ENCODE data around the gene RHEB.

Gene RHEB

GRCh38 chr7:151440799-151441445 lies 78.8 kb downstream of the RHEB start:
- Histone ChIP-seq H3K36me3 (ENCODE audit: insufficient read depth) (no peaks in the 10 kb centered on the region), H2AFZ (ENCODE audit: low read depth) (no peak overlapping the region), H3K9ac (no peak overlapping the region), H3K79me2 (ENCODE audit: insufficient read depth, low read depth) (no peaks in the 10 kb centered on the region), H3K27me3 (ENCODE audit: insufficient read depth, low read depth) (no peaks in the 10 kb centered on the region), H3K4me1 (ENCODE audit: low read depth, poor library complexity, severe bottlenecking) (no peaks in the 10 kb centered on the region), H3K27ac (no peak overlapping the region), H3K4me3 (IDR thresholded peaks at IDR 0.05; ENCODE audit: insufficient read depth, low read depth, low read length) (no peak overlapping the region), H4K20me1 (ENCODE audit: insufficient read depth) (no peaks in the 10 kb centered on the region), H3K4me2 (no peak overlapping the region)
- TF ChIP-seq, protein P1, sequence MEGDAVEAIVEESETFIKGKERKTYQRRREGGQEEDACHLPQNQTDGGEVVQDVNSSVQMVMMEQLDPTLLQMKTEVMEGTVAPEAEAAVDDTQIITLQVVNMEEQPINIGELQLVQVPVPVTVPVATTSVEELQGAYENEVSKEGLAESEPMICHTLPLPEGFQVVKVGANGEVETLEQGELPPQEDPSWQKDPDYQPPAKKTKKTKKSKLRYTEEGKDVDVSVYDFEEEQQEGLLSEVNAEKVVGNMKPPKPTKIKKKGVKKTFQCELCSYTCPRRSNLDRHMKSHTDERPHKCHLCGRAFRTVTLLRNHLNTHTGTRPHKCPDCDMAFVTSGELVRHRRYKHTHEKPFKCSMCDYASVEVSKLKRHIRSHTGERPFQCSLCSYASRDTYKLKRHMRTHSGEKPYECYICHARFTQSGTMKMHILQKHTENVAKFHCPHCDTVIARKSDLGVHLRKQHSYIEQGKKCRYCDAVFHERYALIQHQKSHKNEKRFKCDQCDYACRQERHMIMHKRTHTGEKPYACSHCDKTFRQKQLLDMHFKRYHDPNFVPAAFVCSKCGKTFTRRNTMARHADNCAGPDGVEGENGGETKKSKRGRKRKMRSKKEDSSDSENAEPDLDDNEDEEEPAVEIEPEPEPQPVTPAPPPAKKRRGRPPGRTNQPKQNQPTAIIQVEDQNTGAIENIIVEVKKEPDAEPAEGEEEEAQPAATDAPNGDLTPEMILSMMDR (conservative IDR thresholded peaks at IDR 0.05; ENCODE audit: low read depth, low read length): no peak

- Histone ChIP-seq H3K4me2 (no peak within 1 kb of the TSS), H2AFZ (ENCODE audit: low read depth) (no peak within 1 kb of the TSS), H3K4me1 (ENCODE audit: low read depth, poor library complexity, severe bottlenecking) (no peaks in the 10 kb centered on the region), H3K4me3 (IDR thresholded peaks at IDR 0.05; ENCODE audit: insufficient read depth, low read depth, low read length) (no peak within 1 kb of the TSS), H3K79me2 (ENCODE audit: insufficient read depth, low read depth) (no peaks in the 10 kb centered on the region), H3K36me3 (ENCODE audit: insufficient read depth) (no peaks in the 10 kb centered on the region), H3K9ac (no peak within 1 kb of the TSS), H4K20me1 (ENCODE audit: insufficient read depth) (no peaks in the 10 kb centered on the region), H3K27me3 (ENCODE audit: insufficient read depth, low read depth) (no peaks in the 10 kb centered on the region), H3K27ac (no peak within 1 kb of the TSS)
- TF ChIP-seq, protein P1 (conservative IDR thresholded peaks at IDR 0.05; ENCODE audit: low read depth, low read length): no peak
Measured at GRCh38 chr7:151439855-151440798, 79.6 kb downstream of the RHEB start, which contains the start of gene CRYGN. Gene CRYGN (minus strand): TSS chr7:151440141. CDS start chr7:151439917, 224 bp downstream.

GRCh38 chr7:151438864-151439601 lies 80.7 kb downstream of the RHEB start:
- TF ChIP-seq, protein P1 (conservative IDR thresholded peaks at IDR 0.05; ENCODE audit: low read depth, low read length): no peak
- Histone ChIP-seq H3K27ac (no peak overlapping the region), H3K36me3 (ENCODE audit: insufficient read depth) (no peaks in the 10 kb centered on the region), H3K4me2 (no peak overlapping the region), H4K20me1 (ENCODE audit: insufficient read depth) (no peaks in the 10 kb centered on the region), H3K4me1 (ENCODE audit: low read depth, poor library complexity, severe bottlenecking) (no peaks in the 10 kb centered on the region), H3K79me2 (ENCODE audit: insufficient read depth, low read depth) (no peaks in the 10 kb centered on the region), H2AFZ (ENCODE audit: low read depth) (no peak overlapping the region), H3K27me3 (ENCODE audit: insufficient read depth, low read depth) (no peaks in the 10 kb centered on the region), H3K4me3 (IDR thresholded peaks at IDR 0.05; ENCODE audit: insufficient read depth, low read depth, low read length) (no peak overlapping the region), H3K9ac (no peak overlapping the region)

- H2AFZ ChIP-seq (ENCODE audit: low read depth): no peak overlapping the region
- H4K20me1 ChIP-seq (ENCODE audit: insufficient read depth): no peaks in the 10 kb centered on the region
- H3K27ac ChIP-seq: no peak overlapping the region
- TF ChIP-seq, protein P1 (conservative IDR thresholded peaks at IDR 0.05; ENCODE audit: low read depth, low read length): no peak
- H3K27me3 ChIP-seq (ENCODE audit: insufficient read depth, low read depth): no peaks in the 10 kb centered on the region
- no peak overlapping the region for H3K9ac ChIP-seq
- H3K4me3 ChIP-seq (IDR thresholded peaks at IDR 0.05; ENCODE audit: insufficient read depth, low read depth, low read length): no peak overlapping the region
- H3K79me2 ChIP-seq (ENCODE audit: insufficient read depth, low read depth): no peaks in the 10 kb centered on the region
- no peak overlapping the region for H3K4me2 ChIP-seq
- H3K4me1 ChIP-seq (ENCODE audit: low read depth, poor library complexity, severe bottlenecking): peaks cover 2% of the 10 kb centered on the region
- no peaks in the 10 kb centered on the region for H3K36me3 ChIP-seq (ENCODE audit: insufficient read depth)
Measured at GRCh38 chr7:151437866-151438516, 81.7 kb downstream of the RHEB start.
